ENCODE results near the gene LMNA. TPM values are rescaled to one million over a fixed set of nuclear protein-coding genes. Genes with fewer than 3 reads are reported as not detected.

The LMNA gene
- total and polyA plus RNA-seq, 2 experiments from 2014 or later = 208 to 345 TPM

DNA sequence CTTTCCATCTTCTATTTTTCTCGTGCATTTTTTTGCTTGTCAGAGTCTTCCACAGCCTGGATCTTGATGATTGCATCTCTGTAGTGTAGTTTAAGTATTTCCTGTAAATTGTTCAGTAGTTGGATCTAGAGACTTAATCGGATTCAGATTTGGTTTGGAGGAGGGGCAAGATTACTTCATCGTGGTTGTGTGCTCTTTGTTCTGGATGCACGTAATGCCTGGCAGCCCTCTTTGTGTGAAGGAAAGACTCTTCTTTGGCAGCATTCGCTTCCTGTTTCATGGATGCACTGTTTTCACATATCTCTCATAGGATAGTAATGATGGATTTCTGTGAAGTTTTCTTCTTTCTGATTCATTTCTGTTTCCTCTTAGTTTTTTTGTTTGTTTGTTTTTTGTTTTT is 53.0 kb downstream of the LMNA start:
- Histone ChIP-seq H3K79me2 (no peaks in the 10 kb centered on the region), H3K4me3 (no peak overlapping the region), H3K4me2 (no peak overlapping the region), H3K9me2 (replicated peaks; ENCODE audit: insufficient read depth) (no peaks in the 10 kb centered on the region), H3K27ac (no peak overlapping the region), H3K9me3 (ENCODE audit: low read depth) (no peaks in the 10 kb centered on the region), H3K36me3 (replicated peaks; ENCODE audit: insufficient read depth, low read depth) (no peaks in the 10 kb centered on the region), H2AFZ (no peak overlapping the region), H3K4me1 (ENCODE audit: insufficient read depth) (no peaks in the 10 kb centered on the region), H3K27me3 (no peaks in the 10 kb centered on the region), H4K20me1 (ENCODE audit: insufficient read depth, poor library complexity, severe bottlenecking) (no peaks in the 10 kb centered on the region)
- DNase-seq (ENCODE audit: low spot score) = no peak
- WGBS (ENCODE audit: low lambda C conversion rate, missing lambda C conversion rate) = 84% methylated on average over 5 of the region's 5 CpGs
- TF ChIP-seq, protein P1, sequence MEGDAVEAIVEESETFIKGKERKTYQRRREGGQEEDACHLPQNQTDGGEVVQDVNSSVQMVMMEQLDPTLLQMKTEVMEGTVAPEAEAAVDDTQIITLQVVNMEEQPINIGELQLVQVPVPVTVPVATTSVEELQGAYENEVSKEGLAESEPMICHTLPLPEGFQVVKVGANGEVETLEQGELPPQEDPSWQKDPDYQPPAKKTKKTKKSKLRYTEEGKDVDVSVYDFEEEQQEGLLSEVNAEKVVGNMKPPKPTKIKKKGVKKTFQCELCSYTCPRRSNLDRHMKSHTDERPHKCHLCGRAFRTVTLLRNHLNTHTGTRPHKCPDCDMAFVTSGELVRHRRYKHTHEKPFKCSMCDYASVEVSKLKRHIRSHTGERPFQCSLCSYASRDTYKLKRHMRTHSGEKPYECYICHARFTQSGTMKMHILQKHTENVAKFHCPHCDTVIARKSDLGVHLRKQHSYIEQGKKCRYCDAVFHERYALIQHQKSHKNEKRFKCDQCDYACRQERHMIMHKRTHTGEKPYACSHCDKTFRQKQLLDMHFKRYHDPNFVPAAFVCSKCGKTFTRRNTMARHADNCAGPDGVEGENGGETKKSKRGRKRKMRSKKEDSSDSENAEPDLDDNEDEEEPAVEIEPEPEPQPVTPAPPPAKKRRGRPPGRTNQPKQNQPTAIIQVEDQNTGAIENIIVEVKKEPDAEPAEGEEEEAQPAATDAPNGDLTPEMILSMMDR (IDR thresholded peaks at IDR 0.05; ENCODE audit: poor library complexity) = no peak
- TF ChIP-seq EZH2phosphoT487 (IDR thresholded peaks at IDR 0.05; ENCODE audit: low read depth, severe bottlenecking, unreplicated experiment) (no peak), EZH2 (IDR thresholded peaks at IDR 0.05; ENCODE audit: borderline replicate concordance) (no peak)

DNA sequence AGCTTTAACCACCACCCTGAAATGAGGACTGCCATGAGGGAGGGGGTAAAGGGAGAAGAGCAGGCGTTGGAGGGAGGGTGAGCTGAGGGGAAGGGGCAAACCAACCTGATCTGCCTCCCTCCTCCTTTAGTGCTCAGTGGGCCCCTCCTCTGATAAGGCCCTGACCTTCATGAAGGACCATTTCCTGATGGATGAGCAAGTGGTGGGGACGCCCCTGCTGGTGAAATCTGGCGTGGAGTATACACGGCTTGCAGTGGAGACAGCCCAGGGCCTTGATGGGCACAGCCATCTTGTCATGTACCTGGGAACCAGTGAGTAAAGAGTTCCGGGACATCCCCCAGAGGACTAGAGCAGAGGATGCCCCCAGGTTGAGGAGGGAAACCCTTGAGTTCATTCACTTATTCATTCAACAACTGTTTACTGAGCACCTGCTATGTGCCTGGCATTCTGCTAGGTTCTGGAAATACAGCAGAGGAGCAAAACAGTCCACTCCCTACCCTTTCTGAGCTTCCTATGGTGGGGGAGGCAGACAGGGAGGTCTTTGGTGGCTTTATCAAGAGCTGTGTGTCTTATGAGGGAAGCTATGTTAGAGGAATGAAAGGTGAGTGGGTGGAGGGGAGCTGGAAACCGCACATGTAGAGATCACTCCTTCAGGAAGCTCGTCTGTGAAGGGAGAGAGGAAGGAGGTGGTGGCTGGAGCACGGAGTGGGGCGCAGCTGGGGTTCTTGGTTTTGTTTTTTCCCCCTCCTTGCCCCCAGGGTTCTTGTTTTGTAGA is 58.4 kb downstream of the LMNA start:
- Histone ChIP-seq H3K4me1 (ENCODE audit: insufficient read depth) (no peaks in the 10 kb centered on the region), H2AFZ (no peak overlapping the region), H3K9me2 (replicated peaks; ENCODE audit: insufficient read depth) (no peaks in the 10 kb centered on the region), H3K27ac (no peak overlapping the region), H3K79me2 (no peaks in the 10 kb centered on the region), H3K36me3 (replicated peaks; ENCODE audit: insufficient read depth, low read depth) (no peaks in the 10 kb centered on the region), H3K4me2 (no peak overlapping the region), H3K27me3 (no peaks in the 10 kb centered on the region), H4K20me1 (ENCODE audit: insufficient read depth, poor library complexity, severe bottlenecking) (no peaks in the 10 kb centered on the region), H3K9me3 (ENCODE audit: low read depth) (no peaks in the 10 kb centered on the region), H3K4me3 (no peak overlapping the region)
- DNase-seq (ENCODE audit: low spot score) = no peak
- WGBS (ENCODE audit: low lambda C conversion rate, missing lambda C conversion rate) = 87% methylated on average over 9 of the region's 9 CpGs
- TF ChIP-seq EZH2 (IDR thresholded peaks at IDR 0.05; ENCODE audit: borderline replicate concordance) = no peak
- TF ChIP-seq EZH2phosphoT487 (IDR thresholded peaks at IDR 0.05; ENCODE audit: low read depth, severe bottlenecking, unreplicated experiment) = no peak
- TF ChIP-seq, protein P1 (IDR thresholded peaks at IDR 0.05; ENCODE audit: poor library complexity) = no peak

DNA sequence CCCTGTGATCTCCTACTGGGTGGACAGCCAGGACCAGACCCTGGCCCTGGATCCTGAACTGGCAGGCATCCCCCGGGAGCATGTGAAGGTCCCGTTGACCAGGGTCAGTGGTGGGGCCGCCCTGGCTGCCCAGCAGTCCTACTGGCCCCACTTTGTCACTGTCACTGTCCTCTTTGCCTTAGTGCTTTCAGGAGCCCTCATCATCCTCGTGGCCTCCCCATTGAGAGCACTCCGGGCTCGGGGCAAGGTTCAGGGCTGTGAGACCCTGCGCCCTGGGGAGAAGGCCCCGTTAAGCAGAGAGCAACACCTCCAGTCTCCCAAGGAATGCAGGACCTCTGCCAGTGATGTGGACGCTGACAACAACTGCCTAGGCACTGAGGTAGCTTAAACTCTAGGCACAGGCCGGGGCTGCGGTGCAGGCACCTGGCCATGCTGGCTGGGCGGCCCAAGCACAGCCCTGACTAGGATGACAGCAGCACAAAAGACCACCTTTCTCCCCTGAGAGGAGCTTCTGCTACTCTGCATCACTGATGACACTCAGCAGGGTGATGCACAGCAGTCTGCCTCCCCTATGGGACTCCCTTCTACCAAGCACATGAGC is 62.2 kb downstream of the LMNA start:
- Histone ChIP-seq H3K9me3 (ENCODE audit: low read depth) (no peaks in the 10 kb centered on the region), H4K20me1 (ENCODE audit: insufficient read depth, poor library complexity, severe bottlenecking) (no peaks in the 10 kb centered on the region), H3K27ac (no peak overlapping the region), H3K9me2 (replicated peaks; ENCODE audit: insufficient read depth) (no peaks in the 10 kb centered on the region), H3K27me3 (no peaks in the 10 kb centered on the region), H3K4me3 (no peak overlapping the region), H3K79me2 (no peaks in the 10 kb centered on the region), H3K4me2 (no peak overlapping the region), H3K36me3 (replicated peaks; ENCODE audit: insufficient read depth, low read depth) (no peaks in the 10 kb centered on the region), H3K4me1 (ENCODE audit: insufficient read depth) (peaks cover 12% of the 10 kb centered on the region), H2AFZ (no peak overlapping the region)
- WGBS (ENCODE audit: low lambda C conversion rate, missing lambda C conversion rate) = 87% methylated on average over 12 of the region's 12 CpGs
- DNase-seq (ENCODE audit: low spot score) = no peak
- TF ChIP-seq, protein P1 (IDR thresholded peaks at IDR 0.05; ENCODE audit: poor library complexity) = no peak
- TF ChIP-seq EZH2 (IDR thresholded peaks at IDR 0.05; ENCODE audit: borderline replicate concordance) (no peak), EZH2phosphoT487 (IDR thresholded peaks at IDR 0.05; ENCODE audit: low read depth, severe bottlenecking, unreplicated experiment) (no peak)

Measured in hepatocyte (in vitro differentiated cells).